BLaER1 treated with 17β-estradiol and CSF1 and Interleukin-3, amounts not matched to agents 10 nM and 100 nM (cell line): ENCODE results near the gene NUAK1.
A peak's percentile ranks its signal among the peaks of the same experiment; 100 is the strongest.

ENCODE experiments used
- H3K27ac ChIP-seq, 11 experiments: shearing (Covaris generic); formaldehyde crosslinking; 2 replicates each; pipeline ENCODE4 v1.8.1; 2022
- H3K27me3 ChIP-seq, 11 experiments: shearing (Covaris generic); formaldehyde crosslinking; 2 replicates each; pipeline ENCODE4 v1.8.1; 2022
- H3K36me3 ChIP-seq, 11 experiments: shearing (Covaris generic); formaldehyde crosslinking; 2 replicates each; pipeline ENCODE4 v1.8.1; 2022
- H3K4me1 ChIP-seq, 10 experiments: shearing (Covaris generic); formaldehyde crosslinking; 2 replicates each; pipeline ENCODE4 v1.8.1; 2022
- H3K4me2 ChIP-seq, 11 experiments: shearing (Covaris generic); formaldehyde crosslinking; 2 replicates each; pipeline ENCODE4 v1.8.1; 2022
- H3K4me3 ChIP-seq, 10 experiments: shearing (Covaris generic); formaldehyde crosslinking; 2 replicates each; pipeline ENCODE4 v1.8.1; 2022
- H3K9ac ChIP-seq, 11 experiments: shearing (Covaris generic); formaldehyde crosslinking; 2 replicates each; pipeline ENCODE4 v1.8.1; 2022
- H3K9me3 ChIP-seq, 11 experiments: shearing (Covaris generic); formaldehyde crosslinking; replicated peaks in 1 of 11; 2 replicates each; pipeline ENCODE4 v1.8.1; 2022
- H4K20me1 ChIP-seq, 11 experiments: shearing (Covaris generic); formaldehyde crosslinking; 2 replicates each; pipeline ENCODE4 v1.8.1; 2022
- Cebpa-rat ChIP-seq, 11 experiments: shearing (Covaris generic); IDR thresholded peaks; 2 replicates each; pipeline ENCODE4 v1.8.1; 2022

Gene NUAK1

GRCh38 chr12:106174876-106175275, 36.1 kb upstream of the NUAK1 start:
- H3K27me3 ChIP-seq = no peaks in the 10 kb centered on the region
- H3K9me3 ChIP-seq = no peaks in the 10 kb centered on the region
- no peak overlapping the region for H3K4me3 ChIP-seq
- H4K20me1 ChIP-seq = no peaks in the 10 kb centered on the region
- no peak for TF ChIP-seq Cebpa-rat (IDR thresholded peaks at IDR 0.05)
- no peak overlapping the region for H3K9ac ChIP-seq
- H3K27ac ChIP-seq = no peak overlapping the region
- no peaks in the 10 kb centered on the region for H3K36me3 ChIP-seq
- H3K4me2 ChIP-seq = no peak overlapping the region
- peaks cover 0 to 19% (median 15%) of the 10 kb centered on the region in 10 experiments; a peak in 16 of 20 replicates for H3K4me1 ChIP-seq

GRCh38 chr12:106173442-106173841, 34.7 kb upstream of the NUAK1 start:
- no peak overlapping the region for H3K4me3 ChIP-seq

GRCh38 chr12:106171117-106171750, 32.5 kb upstream of the NUAK1 start:
- H3K4me2 ChIP-seq = peak overlapping the region in 1 of 11 experiments; percentile 37; a peak in 1 of 22 replicates
- peaks cover 0 to 13% (median 5%) of the 10 kb centered on the region in 11 experiments; a peak in 8 of 22 replicates for H3K9me3 ChIP-seq
- no peaks in the 10 kb centered on the region for H3K36me3 ChIP-seq
- no peaks in the 10 kb centered on the region for H3K27me3 ChIP-seq
- peaks cover 0 to 19% (median 16%) of the 10 kb centered on the region in 10 experiments; a peak in 16 of 20 replicates for H3K4me1 ChIP-seq
- no peaks in the 10 kb centered on the region for H4K20me1 ChIP-seq
- H3K27ac ChIP-seq = no peak overlapping the region
- H3K9ac ChIP-seq = no peak overlapping the region
- no peak for TF ChIP-seq Cebpa-rat (IDR thresholded peaks at IDR 0.05)
- H3K4me3 ChIP-seq = no peak overlapping the region

More at GRCh38 chr12:106173442-106173841, 34.7 kb upstream of the NUAK1 start:
- H3K4me2 ChIP-seq = peak overlapping the region in 5 of 11 experiments; percentile 4 to 48 (median 20); a peak in 6 of 22 replicates
- peaks cover 0 to 5% (median 0%) of the 10 kb centered on the region in 11 experiments; a peak in 3 of 22 replicates for H3K9me3 ChIP-seq
- no peak for TF ChIP-seq Cebpa-rat (IDR thresholded peaks at IDR 0.05)
- H3K36me3 ChIP-seq = no peaks in the 10 kb centered on the region
- peaks cover 0 to 19% (median 16%) of the 10 kb centered on the region in 10 experiments; a peak in 16 of 20 replicates for H3K4me1 ChIP-seq
- no peak overlapping the region for H3K27ac ChIP-seq
- no peaks in the 10 kb centered on the region for H3K27me3 ChIP-seq
- H3K9ac ChIP-seq = no peak overlapping the region
- H4K20me1 ChIP-seq = no peaks in the 10 kb centered on the region

GRCh38 chr12:106170285-106170684, 31.5 kb upstream of the NUAK1 start:
- no peak overlapping the region for H3K27ac ChIP-seq
- peaks cover 0 to 13% (median 5%) of the 10 kb centered on the region in 11 experiments; a peak in 8 of 22 replicates for H3K9me3 ChIP-seq
- no peak overlapping the region for H3K4me3 ChIP-seq
- H3K4me1 ChIP-seq = peaks cover 0 to 19% (median 16%) of the 10 kb centered on the region in 10 experiments; a peak in 16 of 20 replicates
- no peak overlapping the region for H3K9ac ChIP-seq
- H3K36me3 ChIP-seq = no peaks in the 10 kb centered on the region
- H3K27me3 ChIP-seq = no peaks in the 10 kb centered on the region
- H4K20me1 ChIP-seq = no peaks in the 10 kb centered on the region
- no peak for TF ChIP-seq Cebpa-rat (IDR thresholded peaks at IDR 0.05)
- peak overlapping the region in 3 of 11 experiments; percentile 3 to 37 (median 21); a peak in 4 of 22 replicates for H3K4me2 ChIP-seq

- Histone ChIP-seq H3K27ac (no peak overlapping the region), H3K4me2 (no peak overlapping the region), H3K4me1 (no peaks in the 10 kb centered on the region), H3K9me3 (peaks cover 0 to 17% (median 5%) of the 10 kb centered on the region in 11 experiments; a peak in 10 of 22 replicates), H4K20me1 (no peaks in the 10 kb centered on the region), H3K4me3 (no peak overlapping the region), H3K27me3 (no peaks in the 10 kb centered on the region), H3K36me3 (no peaks in the 10 kb centered on the region), H3K9ac (no peak overlapping the region)
- TF ChIP-seq Cebpa-rat (IDR thresholded peaks at IDR 0.05) = no peak
Observed at GRCh38 chr12:106163712-106164111, 25.0 kb upstream of the NUAK1 start.

GRCh38 chr12:106161491-106161890, 22.7 kb upstream of the NUAK1 start:
- TF ChIP-seq Cebpa-rat (IDR thresholded peaks at IDR 0.05) = no peak
- Histone ChIP-seq H3K9ac (no peak overlapping the region), H3K4me1 (no peaks in the 10 kb centered on the region), H3K27me3 (no peaks in the 10 kb centered on the region), H3K4me3 (no peak overlapping the region), H3K36me3 (no peaks in the 10 kb centered on the region), H3K27ac (no peak overlapping the region), H4K20me1 (no peaks in the 10 kb centered on the region), H3K4me2 (no peak overlapping the region), H3K9me3 (peaks cover 0 to 8% (median 0%) of the 10 kb centered on the region in 11 experiments; a peak in 4 of 22 replicates)

- Histone ChIP-seq H3K9ac (no peak overlapping the region), H3K4me3 (no peak overlapping the region), H3K27me3 (no peaks in the 10 kb centered on the region), H3K4me2 (no peak overlapping the region), H3K9me3 (peaks cover 0 to 8% (median 0%) of the 10 kb centered on the region in 11 experiments; a peak in 4 of 22 replicates), H3K36me3 (no peaks in the 10 kb centered on the region), H3K27ac (no peak overlapping the region), H4K20me1 (no peaks in the 10 kb centered on the region), H3K4me1 (no peaks in the 10 kb centered on the region)
- TF ChIP-seq Cebpa-rat (IDR thresholded peaks at IDR 0.05) = no peak
Observed at GRCh38 chr12:106160915-106161314, 22.2 kb upstream of the NUAK1 start.

GRCh38 chr12:106157802-106158201, 19.0 kb upstream of the NUAK1 start:
- no peaks in the 10 kb centered on the region for H4K20me1 ChIP-seq
- H3K27ac ChIP-seq = no peak overlapping the region
- H3K4me2 ChIP-seq = no peak overlapping the region
- no peak overlapping the region for H3K9ac ChIP-seq
- H3K27me3 ChIP-seq = no peaks in the 10 kb centered on the region
- no peak overlapping the region for H3K4me3 ChIP-seq
- H3K9me3 ChIP-seq = peaks cover 0 to 8% (median 0%) of the 10 kb centered on the region in 11 experiments; a peak in 4 of 22 replicates
- no peaks in the 10 kb centered on the region for H3K36me3 ChIP-seq
- H3K4me1 ChIP-seq = no peaks in the 10 kb centered on the region
- no peak for TF ChIP-seq Cebpa-rat (IDR thresholded peaks at IDR 0.05)

- Histone ChIP-seq H4K20me1 (no peaks in the 10 kb centered on the region), H3K27me3 (no peaks in the 10 kb centered on the region), H3K9me3 (no peaks in the 10 kb centered on the region), H3K36me3 (no peaks in the 10 kb centered on the region), H3K4me1 (peaks cover 0 to 2% (median 0%) of the 10 kb centered on the region in 10 experiments; a peak in 6 of 20 replicates), H3K4me3 (no peak overlapping the region), H3K4me2 (no peak overlapping the region), H3K27ac (no peak overlapping the region), H3K9ac (no peak overlapping the region)
- TF ChIP-seq Cebpa-rat (IDR thresholded peaks at IDR 0.05) = no peak
Observed at GRCh38 chr12:106154751-106155273, 16.1 kb upstream of the NUAK1 start.
